ENCODE data around the gene ABI2. TPM values are rescaled to one million over a fixed set of nuclear protein-coding genes. Genes with fewer than 3 reads are reported as not detected.

The ABI2 gene
- total and polyA plus RNA-seq, 2 of the 4 experiments (the other 2 are of a cell fraction): 35.7 to 54.0 TPM

DNA sequence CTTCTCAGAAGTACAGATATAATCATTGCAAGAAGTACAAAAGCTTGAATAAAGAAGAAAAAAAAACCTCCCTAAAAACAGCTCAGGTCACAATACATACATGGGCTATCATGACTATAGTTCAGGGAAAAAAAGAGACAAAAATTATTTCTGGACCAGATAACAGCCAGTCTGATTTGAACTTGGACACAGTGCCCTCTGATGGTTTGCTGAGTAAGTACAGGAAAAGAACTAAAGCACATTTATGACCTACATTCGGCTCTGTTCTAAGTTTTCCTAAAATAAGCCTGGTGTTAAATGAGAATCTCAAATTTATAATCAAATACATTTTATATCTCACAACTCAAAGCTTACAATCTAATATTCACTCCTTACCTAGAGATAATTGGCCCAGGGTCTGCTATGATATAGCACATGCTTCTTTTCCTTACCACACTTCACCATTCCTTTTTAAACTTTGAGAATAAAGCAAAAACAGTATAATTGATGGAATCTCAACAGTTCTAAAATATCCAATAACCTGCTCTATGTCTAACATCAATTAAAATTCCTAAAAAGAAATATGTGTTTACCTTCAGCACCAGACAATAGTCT is 125.8 kb downstream of the ABI2 start:
- Histone ChIP-seq H2BK120ac (ENCODE audit: low read depth, low read length) (no peak overlapping the region), H3K56ac (ENCODE audit: extremely low read depth, insufficient read depth, low read length) (no peak overlapping the region), H3K9me1 (ENCODE audit: insufficient read depth, low read length) (peaks cover 7% of the 10 kb centered on the region; the same call in 1 of the 2 replicates), H3K9me3 (ENCODE audit: control insufficient read depth, insufficient read depth, low read length) (no peaks in the 10 kb centered on the region), H3K4ac (ENCODE audit: low read depth, low read length) (no peak overlapping the region), H4K8ac (ENCODE audit: low read depth in 2 of 2, low read length in 2 of 2) (no peak overlapping the region), H3K4me3 (ENCODE audit: insufficient read depth, low read depth, low read length) (no peak overlapping the region), H3K18ac (ENCODE audit: low read depth, low read length) (no peak overlapping the region), H3K9ac (ENCODE audit: low read depth, low read length) (no peak overlapping the region), H3K27me3 (ENCODE audit: control insufficient read depth, insufficient read depth, low read length) (no peaks in the 10 kb centered on the region), H2AFZ (replicated peaks; ENCODE audit: low read length, poor library complexity) (no peak overlapping the region), H3K14ac (replicated peaks; ENCODE audit: low read depth, low read length) (no peak overlapping the region), H2BK20ac (ENCODE audit: low read depth, low read length) (no peak overlapping the region), H2AK9ac (replicated peaks; ENCODE audit: low read depth, low read length, poor library complexity) (no peak overlapping the region), H4K5ac (ENCODE audit: low read depth, low read length) (no peak overlapping the region), H2BK5ac (ENCODE audit: low read depth, low read length, poor library complexity, severe bottlenecking) (no peak overlapping the region), H4K91ac (ENCODE audit: insufficient read depth, low read depth, low read length) (no peak overlapping the region), H3K36me3 (ENCODE audit: control insufficient read depth, insufficient read depth, low read length) (peaks cover 25% of the 10 kb centered on the region), H3K4me2 (ENCODE audit: low read depth, low read length) (no peak overlapping the region), H4K20me1 (ENCODE audit: insufficient read depth, low read length) (no peaks in the 10 kb centered on the region), H3K79me1 (ENCODE audit: low read depth in 1 of 2, low read length in 2 of 2) (peaks cover 10 to 17% of the 10 kb centered on the region in 2 experiments; a peak in 3 of 4 replicates), H3K23ac (ENCODE audit: low read depth, low read length) (no peak overlapping the region), H3K27ac (ENCODE audit: insufficient read depth, low read length) (no peak overlapping the region), H2BK15ac (ENCODE audit: low read depth, low read length) (no peak overlapping the region), H3K4me1 (ENCODE audit: control insufficient read depth, insufficient read depth, low read length) (peaks cover 11% of the 10 kb centered on the region), H2AK5ac (ENCODE audit: low read depth, low read length) (no peak overlapping the region)
- ChIA-PET POLR2A (ENCODE audit: unreplicated experiment) (no interaction called here), CTCF (interaction anchor here (0.5 to 1.6 kb wide), 8 partner anchors 12 to 430 kb away, joined by 3 to 7 read pairs (median 4); partner anchors contain the start of gene CYP20A1)
- in situ Hi-C loops (cut with MboI; ENCODE audit: low sequenced_read_pairs): no loop called here
- no peak for TF ChIP-seq MAFK (IDR thresholded peaks at IDR 0.05; ENCODE audit: low read depth, low read length)
- no peak for TF ChIP-seq NFE2L2 (IDR thresholded peaks at IDR 0.05; ENCODE audit: low read depth, low read length)
- TF ChIP-seq MAZ (IDR thresholded peaks at IDR 0.05; ENCODE audit: borderline replicate concordance, low read depth, low read length): no peak
- no peak for TF ChIP-seq CHD1 (IDR thresholded peaks at IDR 0.05; ENCODE audit: low read depth, low read length)
- TF ChIP-seq RCOR1 (IDR thresholded peaks at IDR 0.05; ENCODE audit: insufficient replicate concordance, low read length): no peak
- peak; percentile 78 for TF ChIP-seq RAD21 (IDR thresholded peaks at IDR 0.05; ENCODE audit: low read length)
- TF ChIP-seq POLR2A (IDR thresholded peaks at IDR 0.05; ENCODE audit: low read depth, low read length): no peak
- no peak for TF ChIP-seq FOS (IDR thresholded peaks at IDR 0.05; ENCODE audit: low read depth, low read length)
- TF ChIP-seq, protein P1, sequence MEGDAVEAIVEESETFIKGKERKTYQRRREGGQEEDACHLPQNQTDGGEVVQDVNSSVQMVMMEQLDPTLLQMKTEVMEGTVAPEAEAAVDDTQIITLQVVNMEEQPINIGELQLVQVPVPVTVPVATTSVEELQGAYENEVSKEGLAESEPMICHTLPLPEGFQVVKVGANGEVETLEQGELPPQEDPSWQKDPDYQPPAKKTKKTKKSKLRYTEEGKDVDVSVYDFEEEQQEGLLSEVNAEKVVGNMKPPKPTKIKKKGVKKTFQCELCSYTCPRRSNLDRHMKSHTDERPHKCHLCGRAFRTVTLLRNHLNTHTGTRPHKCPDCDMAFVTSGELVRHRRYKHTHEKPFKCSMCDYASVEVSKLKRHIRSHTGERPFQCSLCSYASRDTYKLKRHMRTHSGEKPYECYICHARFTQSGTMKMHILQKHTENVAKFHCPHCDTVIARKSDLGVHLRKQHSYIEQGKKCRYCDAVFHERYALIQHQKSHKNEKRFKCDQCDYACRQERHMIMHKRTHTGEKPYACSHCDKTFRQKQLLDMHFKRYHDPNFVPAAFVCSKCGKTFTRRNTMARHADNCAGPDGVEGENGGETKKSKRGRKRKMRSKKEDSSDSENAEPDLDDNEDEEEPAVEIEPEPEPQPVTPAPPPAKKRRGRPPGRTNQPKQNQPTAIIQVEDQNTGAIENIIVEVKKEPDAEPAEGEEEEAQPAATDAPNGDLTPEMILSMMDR (conservative IDR thresholded peaks at IDR 0.05; ENCODE audit: low read depth, low read length): peak; percentile 76
- TF ChIP-seq CEBPB (IDR thresholded peaks at IDR 0.05; ENCODE audit: low read depth, low read length): no peak
- TF ChIP-seq BHLHE40 (IDR thresholded peaks at IDR 0.05; ENCODE audit: low read depth, low read length): no peak
- peak; percentile 62 for TF ChIP-seq SMC3 (IDR thresholded peaks at IDR 0.05; ENCODE audit: low read depth, low read length)
- TF ChIP-seq MXI1 (IDR thresholded peaks at IDR 0.05; ENCODE audit: borderline replicate concordance, low read depth, low read length): no peak
- TF ChIP-seq, protein P2, sequence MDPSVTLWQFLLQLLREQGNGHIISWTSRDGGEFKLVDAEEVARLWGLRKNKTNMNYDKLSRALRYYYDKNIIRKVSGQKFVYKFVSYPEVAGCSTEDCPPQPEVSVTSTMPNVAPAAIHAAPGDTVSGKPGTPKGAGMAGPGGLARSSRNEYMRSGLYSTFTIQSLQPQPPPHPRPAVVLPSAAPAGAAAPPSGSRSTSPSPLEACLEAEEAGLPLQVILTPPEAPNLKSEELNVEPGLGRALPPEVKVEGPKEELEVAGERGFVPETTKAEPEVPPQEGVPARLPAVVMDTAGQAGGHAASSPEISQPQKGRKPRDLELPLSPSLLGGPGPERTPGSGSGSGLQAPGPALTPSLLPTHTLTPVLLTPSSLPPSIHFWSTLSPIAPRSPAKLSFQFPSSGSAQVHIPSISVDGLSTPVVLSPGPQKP (IDR thresholded peaks at IDR 0.05; ENCODE audit: borderline replicate concordance, low read depth, low read length): no peak
- TF ChIP-seq, protein P3, sequence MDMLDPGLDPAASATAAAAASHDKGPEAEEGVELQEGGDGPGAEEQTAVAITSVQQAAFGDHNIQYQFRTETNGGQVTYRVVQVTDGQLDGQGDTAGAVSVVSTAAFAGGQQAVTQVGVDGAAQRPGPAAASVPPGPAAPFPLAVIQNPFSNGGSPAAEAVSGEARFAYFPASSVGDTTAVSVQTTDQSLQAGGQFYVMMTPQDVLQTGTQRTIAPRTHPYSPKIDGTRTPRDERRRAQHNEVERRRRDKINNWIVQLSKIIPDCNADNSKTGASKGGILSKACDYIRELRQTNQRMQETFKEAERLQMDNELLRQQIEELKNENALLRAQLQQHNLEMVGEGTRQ (IDR thresholded peaks at IDR 0.05; ENCODE audit: low read depth, low read length): no peak
- TF ChIP-seq RFX5 (IDR thresholded peaks at IDR 0.05; ENCODE audit: low read depth, low read length): no peak
- WGBS, 2 experiments (ENCODE audit: extremely low coverage in 2 of 2, insufficient read length in 1 of 2): no CpG with 5 or more reads among the region's 1 CpG
- peak; percentile 78 for ATAC-seq (ENCODE audit: low read depth)
- peak; percentile 72 for DNase-seq
- no TSS peak for BruUV-seq (replicated peaks)
- dilution Hi-C loops (cut with HindIII; ENCODE audit: low sequenced_read_pairs, unreplicated experiment): no loop called here
- intact Hi-C loops (cut with micrococcal nuclease): loop anchor here (1.0 to 5.0 kb wide), 5 partner anchors 127 to 363 kb away; partner anchors contain the start of genes ABI2 and CYP20A1
